MM.1S (cell line): ENCODE results near the gene LARGE1.

Source experiments
- DNase-seq: peaks from one replicate; pipeline ENCODE4 v3.0.0-alpha.2; 2015
- H2AFZ ChIP-seq: fragments of 300-600 bp; sonication (generic); 2 replicates; pipeline ENCODE4 v1.6.0; 2016; ENCODE audit warnings: antibody characterized with exemption, low read length
- H3F3A ChIP-seq: fragments of 300-600 bp; sonication (generic); 2 replicates; pipeline ENCODE4 v1.6.1; 2016; ENCODE audit warnings: mild to moderate bottlenecking, antibody characterized with exemption, low read length, moderate library complexity, mixed read lengths; ENCODE audit not compliant: insufficient read depth
- H3K27ac ChIP-seq: fragments of 300-600 bp; sonication (generic); 2 replicates; pipeline ENCODE4 v1.5.1; 2016; ENCODE audit warnings: mild to moderate bottlenecking, low read length
- H3K27me3 ChIP-seq: fragments of 300-600 bp; sonication (generic); replicated peaks from 2 replicates; pipeline ENCODE4 v1.6.0; 2016; ENCODE audit warnings: low read length; ENCODE audit not compliant: insufficient read depth
- H3K36me3 ChIP-seq: fragments of 300-600 bp; sonication (generic); replicated peaks from 2 replicates; pipeline ENCODE4 v1.6.1; 2016; ENCODE audit warnings: mild to moderate bottlenecking, low read length, mixed read lengths; ENCODE audit not compliant: insufficient read depth
- H3K4me1 ChIP-seq: fragments of 300-600 bp; sonication (generic); 2 replicates; pipeline ENCODE4 v1.6.1; 2016; ENCODE audit warnings: low read length, mixed read lengths
- H3K4me2 ChIP-seq: fragments of 300-600 bp; sonication (generic); 2 replicates; pipeline ENCODE4 v1.6.0; 2016; ENCODE audit warnings: low read depth, low read length
- H3K4me3 ChIP-seq: fragments of 300-600 bp; sonication (generic); 2 replicates; pipeline ENCODE4 v1.5.1; 2016; ENCODE audit warnings: low read length, mixed read lengths
- H3K79me2 ChIP-seq: fragments of 300-600 bp; sonication (generic); 2 replicates; pipeline ENCODE4 v1.6.1; 2016; ENCODE audit warnings: mixed run types, low read length, mixed read lengths
- H3K9ac ChIP-seq: fragments of 300-600 bp; sonication (generic); 2 replicates; pipeline ENCODE4 v1.6.1; 2016; ENCODE audit warnings: low read length, mixed read lengths
- H3K9me2 ChIP-seq: fragments of 300-600 bp; sonication (generic); replicated peaks from 2 replicates; pipeline ENCODE4 v1.6.1; 2016; ENCODE audit warnings: mild to moderate bottlenecking, low read length, mixed read lengths; ENCODE audit not compliant: insufficient read depth
- H3K9me3 ChIP-seq: fragments of 300-600 bp; sonication (generic); replicated peaks from 2 replicates; pipeline ENCODE4 v1.6.1; 2016; ENCODE audit warnings: mild to moderate bottlenecking, low read length, mixed read lengths; ENCODE audit not compliant: insufficient read depth
- H4K20me1 ChIP-seq: fragments of 300-600 bp; sonication (generic); 2 replicates; pipeline ENCODE4 v1.6.1; 2016; ENCODE audit warnings: mild to moderate bottlenecking, low read length, moderate library complexity, mixed read lengths; ENCODE audit not compliant: insufficient read depth
- CTCF ChIP-seq: fragments of 300-600 bp; sonication (generic); IDR thresholded peaks from 2 replicates; pipeline ENCODE4 v1.5.1; 2016; ENCODE audit warnings: antibody characterized with exemption, low read length, mixed read lengths
- EZH2 ChIP-seq: fragments of 300-600 bp; sonication (generic); optimal IDR thresholded peaks from 2 replicates; pipeline ENCODE3; 2017; ENCODE audit warnings: low read depth, mild to moderate bottlenecking, antibody characterized with exemption, low read length, mixed read lengths
- EZH2phosphoT487 ChIP-seq: fragments of 300-600 bp; sonication (generic); IDR thresholded peaks from 2 replicates; pipeline ENCODE4 v1.6.1; 2018; ENCODE audit warnings: antibody characterized with exemption, low read length

Gene LARGE1

GRCh38 chr22:33925194-33925593, 4.9 kb upstream of the LARGE1 start:
- Histone ChIP-seq H4K20me1 (no peaks in the 10 kb centered on the region), H3F3A (peaks cover 20% of the 10 kb centered on the region), H3K36me3 (no peaks in the 10 kb centered on the region), H3K27me3 (0 out of 2 replicates have a peak, but pooled peaks cover 6% of the 10 kb centered on the region), H2AFZ (no peak overlapping the region), H3K9me3 (no peaks in the 10 kb centered on the region), H3K4me1 (peaks cover 8% of the 10 kb centered on the region), H3K79me2 (peaks cover under 1% of the 10 kb centered on the region; the same call in 1 of the 2 replicates), H3K9ac (no peak overlapping the region), H3K9me2 (no peaks in the 10 kb centered on the region), H3K4me3 (no peak overlapping the region), H3K27ac (no peak overlapping the region), H3K4me2 (no peak overlapping the region)
- TF ChIP-seq CTCF (no peak), EZH2 (no peak), EZH2phosphoT487 (no peak)
- no peak for DNase-seq

- H3K4me3 ChIP-seq: no peak overlapping the region
- H3K9ac ChIP-seq: no peak overlapping the region
- peaks cover 26% of the 10 kb centered on the region for H3F3A ChIP-seq
- no peaks in the 10 kb centered on the region for H3K9me3 ChIP-seq
- H3K36me3 ChIP-seq: no peaks in the 10 kb centered on the region
- H3K4me2 ChIP-seq: peak overlapping the region; percentile 95; the same call in 1 of the 2 replicates
- no peak overlapping the region for H2AFZ ChIP-seq
- H3K79me2 ChIP-seq: peaks cover 14% of the 10 kb centered on the region
- no peak overlapping the region for H3K27ac ChIP-seq
- peaks cover 8% of the 10 kb centered on the region for H3K4me1 ChIP-seq
- peak; percentile 82 for DNase-seq
- H4K20me1 ChIP-seq: no peaks in the 10 kb centered on the region
- H3K27me3 ChIP-seq: 0 out of 2 replicates have a peak, but pooled peaks cover 6% of the 10 kb centered on the region
- TF ChIP-seq CTCF (peak; percentile 78), EZH2phosphoT487 (no peak)
- no peaks in the 10 kb centered on the region for H3K9me2 ChIP-seq
Measured at GRCh38 chr22:33923660-33924246, 3.5 kb upstream of the LARGE1 start.

- TF ChIP-seq EZH2 (no peak), CTCF (no peak), EZH2phosphoT487 (no peak)
- Histone ChIP-seq H3K9me2 (no peaks in the 10 kb centered on the region), H3K4me3 (peak overlapping the region; percentile 90), H3K9ac (peak overlapping the region; percentile 46; the same call in 1 of the 2 replicates), H3K36me3 (no peaks in the 10 kb centered on the region), H3F3A (peaks cover 26% of the 10 kb centered on the region), H2AFZ (peak overlapping the region; percentile 68), H3K27ac (no peak overlapping the region), H3K27me3 (0 out of 2 replicates have a peak, but pooled peaks cover 6% of the 10 kb centered on the region), H3K9me3 (no peaks in the 10 kb centered on the region), H3K4me1 (peaks cover 14% of the 10 kb centered on the region), H4K20me1 (peaks cover 3% of the 10 kb centered on the region; the same call in 1 of the 2 replicates), H3K4me2 (peak overlapping the region; percentile 95), H3K79me2 (peaks cover 22% of the 10 kb centered on the region)
- no peak for DNase-seq
Measured at GRCh38 chr22:33923033-33923432, 2.8 kb upstream of the LARGE1 start.
